MM.1S (cell line): ENCODE measurements around the gene PIAS4.
"Not testable (repeated sequence)": the region's sequence is repeated elsewhere in the genome, so short reads cannot be mapped to it uniquely, and the experiment has no call there.

ENCODE experiments used
- CTCF ChIP-seq: fragments of 300-600 bp; sonication (generic); IDR thresholded peaks from 2 replicates; pipeline ENCODE4 v1.5.1; 2016; ENCODE audit warnings: antibody characterized with exemption, low read length, mixed read lengths
- EZH2 ChIP-seq: fragments of 300-600 bp; sonication (generic); optimal IDR thresholded peaks from 2 replicates; pipeline ENCODE3; 2017; ENCODE audit warnings: low read depth, mild to moderate bottlenecking, antibody characterized with exemption, low read length, mixed read lengths

GRCh38 chr19:4011430-4011829 lies 3.9 kb downstream of the PIAS4 start:
- TF ChIP-seq CTCF, EZH2: not testable (repeated sequence)
